SK-N-MC (cell line): ENCODE measurements around the gene PPP1R9A.

Source experiments
- EZH2 ChIP-seq: fragments of 200-600 bp; sonication (generic); IDR thresholded peaks from one replicate; pipeline ENCODE4 v1.6.1; 2017; ENCODE audit warnings: antibody characterized with exemption
- POLR2AphosphoS5 ChIP-seq: IDR thresholded peaks from 2 replicates; pipeline ENCODE4 v1.6.1; 2012; ENCODE audit warnings: mild to moderate bottlenecking, low read depth, low read length, borderline replicate concordance

GRCh38 chr7:95317966-95318365 lies 410.6 kb downstream of the PPP1R9A start:
- no peak for TF ChIP-seq EZH2
- no peak for TF ChIP-seq POLR2AphosphoS5
